H1 (cell line): ENCODE data around the gene SMIM44. TPM values are rescaled to one million over a fixed set of nuclear protein-coding genes. Genes with fewer than 3 reads are reported as not detected.

Experiments used
- POU5F1 ChIP-seq: IDR thresholded peaks from 2 replicates; pipeline ENCODE4 v1.6.1; 2011; ENCODE audit warnings: low read depth, mild to moderate bottlenecking, low read length, moderate library complexity
- SP1 ChIP-seq: IDR thresholded peaks from 2 replicates; pipeline ENCODE4 v1.6.1; 2011; ENCODE audit warnings: low read depth, low read length
- polyA plus RNA-seq, 7 experiments: library from polyadenylated mRNA; depleted of rRNA in 3 of 7; stranded (reverse) in 5 of 7; unstranded in 2 of 7; fragments of >200 nt in 5 of 7; fragments of 200-250 nt in 2 of 7; gene quantifications; 1 replicate in 5 of 7; 2 replicates in 1 of 7; 4 replicates in 1 of 7; pipeline versions ENCODE4 v1.2.1 to v1.2.3, GENCODE V29; 2011 to 2013; ENCODE audit warnings: missing spikeins in 2 of 7, mixed read lengths in 2 of 7
- total RNA-seq: library from RNA; stranded (reverse); fragmentation: NEBNext Ultra II Directional; extraction: Animal tissue kit (Norgen Biotek cat#: 25700); gene quantifications from 2 replicates; pipeline ENCODE4 v1.2.1, GENCODE V29; 2021

The SMIM44 gene
- total and polyA plus RNA-seq, 2 of the 8 experiments (the other 6 are each of a cell fraction or from before 2014, with no cell fraction given): not detected

DNA sequence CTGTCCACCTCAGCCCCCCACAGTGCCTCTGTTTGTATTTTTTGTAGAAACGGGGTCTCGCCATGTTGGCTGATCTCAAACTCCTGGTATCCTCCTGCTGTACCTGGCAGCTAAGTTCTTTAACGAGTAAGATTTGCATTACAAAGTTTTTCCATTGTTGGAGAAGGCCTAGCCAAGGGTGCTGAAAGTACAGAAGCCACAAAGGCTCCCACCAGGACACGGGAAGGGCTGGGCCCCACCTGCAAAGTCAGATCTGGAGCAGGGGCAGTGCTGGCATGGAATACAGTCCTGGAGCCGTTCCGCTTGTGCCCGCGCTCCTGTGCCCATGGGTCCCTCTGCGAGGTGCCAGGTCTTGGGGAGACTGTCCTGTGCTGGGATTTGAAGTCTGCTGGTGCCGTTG, 35.0 kb upstream of the SMIM44 start (continued):
- TF ChIP-seq POU5F1 (peak; percentile 64; the same call in 1 of the 2 replicates), SP1 (peak; percentile 27; the same call in 1 of the 2 replicates)
